ENCODE measurements around the gene LIN9.

GRCh38 chr1:226353698-226354525 lies 44.9 kb upstream of the LIN9 start:
- TF ChIP-seq, protein P1, sequence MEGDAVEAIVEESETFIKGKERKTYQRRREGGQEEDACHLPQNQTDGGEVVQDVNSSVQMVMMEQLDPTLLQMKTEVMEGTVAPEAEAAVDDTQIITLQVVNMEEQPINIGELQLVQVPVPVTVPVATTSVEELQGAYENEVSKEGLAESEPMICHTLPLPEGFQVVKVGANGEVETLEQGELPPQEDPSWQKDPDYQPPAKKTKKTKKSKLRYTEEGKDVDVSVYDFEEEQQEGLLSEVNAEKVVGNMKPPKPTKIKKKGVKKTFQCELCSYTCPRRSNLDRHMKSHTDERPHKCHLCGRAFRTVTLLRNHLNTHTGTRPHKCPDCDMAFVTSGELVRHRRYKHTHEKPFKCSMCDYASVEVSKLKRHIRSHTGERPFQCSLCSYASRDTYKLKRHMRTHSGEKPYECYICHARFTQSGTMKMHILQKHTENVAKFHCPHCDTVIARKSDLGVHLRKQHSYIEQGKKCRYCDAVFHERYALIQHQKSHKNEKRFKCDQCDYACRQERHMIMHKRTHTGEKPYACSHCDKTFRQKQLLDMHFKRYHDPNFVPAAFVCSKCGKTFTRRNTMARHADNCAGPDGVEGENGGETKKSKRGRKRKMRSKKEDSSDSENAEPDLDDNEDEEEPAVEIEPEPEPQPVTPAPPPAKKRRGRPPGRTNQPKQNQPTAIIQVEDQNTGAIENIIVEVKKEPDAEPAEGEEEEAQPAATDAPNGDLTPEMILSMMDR (IDR thresholded peaks at IDR 0.05; ENCODE audit: extremely low read depth in 1 of 2, insufficient read depth in 1 of 2, low read depth in 1 of 2, low read length in 2 of 2): no peak
- no peak for TF ChIP-seq MYC (IDR thresholded peaks at IDR 0.05; ENCODE audit: low read depth, low read length)
- TF ChIP-seq MAX (IDR thresholded peaks at IDR 0.05; ENCODE audit: insufficient read depth, insufficient read length): no peak
- TF ChIP-seq JUN (IDR thresholded peaks at IDR 0.05; ENCODE audit: borderline replicate concordance, insufficient read depth, insufficient read length, low read depth): no peak
- TF ChIP-seq POLR2A (IDR thresholded peaks at IDR 0.05; ENCODE audit: low read depth, low read length): no peak
- TF ChIP-seq FOS (IDR thresholded peaks at IDR 0.05; ENCODE audit: borderline replicate concordance, insufficient read depth, low read length): no peak
- no peak for TF ChIP-seq POLR2AphosphoS5 (IDR thresholded peaks at IDR 0.05; ENCODE audit: insufficient read depth, low read depth, low read length)
- TF ChIP-seq EZH2 (IDR thresholded peaks at IDR 0.05; ENCODE audit: borderline replicate concordance, low read depth, low read length, severe bottlenecking): no peak
- no peak for TF ChIP-seq GATA2 (IDR thresholded peaks at IDR 0.05; ENCODE audit: insufficient read depth, insufficient read length, low read depth, low read length)

Measured in endothelial cell of umbilical vein (primary cell).